Stimulated activated CD4-positive, alpha-beta T cell treated with anti-CD3 and anti-CD28 coated beads, Interleukin-2, amount 100 ng/mL, for 4 hours (primary cell): Measurements from ENCODE around the gene CATSPER4.
"Not testable (repeated sequence)": the region's sequence is repeated elsewhere in the genome, so short reads cannot be mapped to it uniquely, and the experiment has no call there.

Experiments
- DNase-seq: peaks from one replicate; pipeline ENCODE4 v3.0.0-alpha.2; 2020; ENCODE audit warnings: low read depth

Gene CATSPER4

GRCh38 chr1:26195805-26196204 lies 5.4 kb downstream of the CATSPER4 start:
- DNase-seq = no peak

GRCh38 chr1:26197301-26197700 lies 6.9 kb downstream of the CATSPER4 start:
- no peak for DNase-seq

GRCh38 chr1:26197813-26198212 lies 7.4 kb downstream of the CATSPER4 start:
- DNase-seq = no peak

GRCh38 chr1:26200413-26200812 lies 10.0 kb downstream of the CATSPER4 start:
- no peak for DNase-seq

GRCh38 chr1:26203642-26204318 lies 13.4 kb downstream of the CATSPER4 start:
- DNase-seq = no peak

- DNase-seq = no peak
Measured at GRCh38 chr1:26210147-26210870, 19.9 kb downstream of the CATSPER4 start.

GRCh38 chr1:26212726-26213125 lies 22.3 kb downstream of the CATSPER4 start:
- no peak for DNase-seq

- DNase-seq = no peak
Measured at GRCh38 chr1:26213335-26213905, 23.0 kb downstream of the CATSPER4 start.

- no peak for DNase-seq
Measured at GRCh38 chr1:26215246-26215645, 24.8 kb downstream of the CATSPER4 start.

GRCh38 chr1:26218906-26219494 lies 28.6 kb downstream of the CATSPER4 start:
- no peak for DNase-seq

GRCh38 chr1:26220199-26220912 lies 30.0 kb downstream of the CATSPER4 start:
- DNase-seq = no peak

GRCh38 chr1:26221094-26221493 lies 30.7 kb downstream of the CATSPER4 start:
- no peak for DNase-seq

GRCh38 chr1:26224606-26225005 lies 34.2 kb downstream of the CATSPER4 start:
- no peak for DNase-seq

GRCh38 chr1:26225033-26225831 lies 34.8 kb downstream of the CATSPER4 start:
- no peak for DNase-seq

- DNase-seq = not testable (repeated sequence)
Measured at GRCh38 chr1:26230682-26231081, 40.3 kb downstream of the CATSPER4 start.

- DNase-seq = peak; percentile 99
Measured at GRCh38 chr1:26233903-26234643, 43.7 kb downstream of the CATSPER4 start, which contains the start of gene CEP85. TSS of gene CEP85 (plus strand) at chr1:26234200. CDS start at chr1:26239784, 5,584 bp downstream.

GRCh38 chr1:26234644-26235370 lies 44.4 kb downstream of the CATSPER4 start:
- DNase-seq = no peak

- no peak for DNase-seq
Measured at GRCh38 chr1:26237230-26237966, 47.0 kb downstream of the CATSPER4 start.

GRCh38 chr1:26239936-26240335 lies 49.5 kb downstream of the CATSPER4 start:
- DNase-seq = no peak
